Myocyte (in vitro differentiated cells): ENCODE measurements around the gene ATG5. TPM values are rescaled to one million over a fixed set of nuclear protein-coding genes. Genes with fewer than 3 reads are reported as not detected.
A peak's percentile ranks its signal among the peaks of the same experiment; 100 is the strongest.

Source experiments
- DNase-seq: peaks from one replicate; pipeline ENCODE4 v3.0.0-alpha.2; 2012; ENCODE audit warnings: low read depth
- total RNA-seq: library from RNA; depleted of rRNA; stranded (reverse); fragments of >200 nt; gene quantifications from 2 replicates; pipeline ENCODE4 v1.2.3, GENCODE V29; 2014

The ATG5 gene
- total RNA-seq, 1 donor from 2014 or later: 38.5 TPM

DNA sequence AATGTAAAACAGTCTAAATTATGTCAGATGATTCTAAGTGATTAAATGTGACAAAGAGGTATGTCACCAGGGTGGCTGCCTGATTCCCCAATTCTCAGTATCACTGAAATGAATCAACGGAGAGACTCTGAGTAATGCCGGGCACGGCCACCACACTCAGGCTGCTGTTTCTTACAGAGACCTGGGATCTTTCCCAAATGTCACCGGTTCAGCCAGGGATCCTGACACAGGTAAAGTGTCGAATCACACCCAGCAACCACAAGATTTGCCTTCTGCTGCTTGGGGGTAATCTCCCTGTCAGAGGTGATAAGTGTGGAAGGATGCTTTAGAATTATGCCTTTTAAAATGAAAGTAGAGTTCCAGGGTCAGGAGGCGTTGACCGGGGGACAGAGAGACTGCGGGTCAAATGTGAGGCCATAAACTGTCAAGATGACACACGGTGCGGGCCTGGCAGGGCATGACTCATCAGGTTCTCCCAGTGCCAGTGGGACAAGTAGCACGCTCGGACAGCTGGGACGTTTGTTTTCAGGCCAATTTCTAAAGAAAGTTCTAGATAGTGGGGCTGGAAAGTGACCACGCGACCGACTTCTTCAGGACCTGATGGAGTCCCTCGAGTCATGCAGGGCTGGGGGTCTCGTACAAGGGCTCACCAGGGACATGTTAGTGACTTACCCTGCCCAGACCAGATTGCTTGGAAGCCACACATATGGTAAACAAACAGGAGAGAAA lies 190.5 kb downstream of the ATG5 start:
- DNase-seq: peak; percentile 90

Other genes starting within 250 kb of the ATG5 start
- gene PRDM1, start 239.4 kb downstream of the ATG5 start, total RNA-seq: 0.67 and 0.94 TPM in 2 replicates
- 2.2 and 5.5 TPM in 2 replicates for gene CRYBG1, start 35.0 kb upstream of the ATG5 start, total RNA-seq